Mesenteric fat pad (tissue), 1 donor: ENCODE data around the gene ADNP2. TPM values are rescaled to one million over a fixed set of nuclear protein-coding genes. Genes with fewer than 3 reads are reported as not detected.

Experiments
- DNase-seq: peaks from one replicate; pipeline ENCODE4 v3.0.0-alpha.2; 2020; ENCODE audit warnings: low spot score
- long read RNA-seq: library from polyadenylated mRNA; unstranded; transcript quantifications from one replicate; pipeline ENCODE4 v2.0.0, GENCODE V29; 2020
- total RNA-seq: library from RNA; stranded (reverse); fragmentation: NEBNext Ultra II Directional; extraction: Animal tissue kit (Norgen Biotek cat#: 25700); gene quantifications from one replicate; pipeline ENCODE4 v1.2.1, GENCODE V29; 2021
- donor health status: DM: yes; HTN: yes; CAD: no.

ADNP2 gene, protein sequence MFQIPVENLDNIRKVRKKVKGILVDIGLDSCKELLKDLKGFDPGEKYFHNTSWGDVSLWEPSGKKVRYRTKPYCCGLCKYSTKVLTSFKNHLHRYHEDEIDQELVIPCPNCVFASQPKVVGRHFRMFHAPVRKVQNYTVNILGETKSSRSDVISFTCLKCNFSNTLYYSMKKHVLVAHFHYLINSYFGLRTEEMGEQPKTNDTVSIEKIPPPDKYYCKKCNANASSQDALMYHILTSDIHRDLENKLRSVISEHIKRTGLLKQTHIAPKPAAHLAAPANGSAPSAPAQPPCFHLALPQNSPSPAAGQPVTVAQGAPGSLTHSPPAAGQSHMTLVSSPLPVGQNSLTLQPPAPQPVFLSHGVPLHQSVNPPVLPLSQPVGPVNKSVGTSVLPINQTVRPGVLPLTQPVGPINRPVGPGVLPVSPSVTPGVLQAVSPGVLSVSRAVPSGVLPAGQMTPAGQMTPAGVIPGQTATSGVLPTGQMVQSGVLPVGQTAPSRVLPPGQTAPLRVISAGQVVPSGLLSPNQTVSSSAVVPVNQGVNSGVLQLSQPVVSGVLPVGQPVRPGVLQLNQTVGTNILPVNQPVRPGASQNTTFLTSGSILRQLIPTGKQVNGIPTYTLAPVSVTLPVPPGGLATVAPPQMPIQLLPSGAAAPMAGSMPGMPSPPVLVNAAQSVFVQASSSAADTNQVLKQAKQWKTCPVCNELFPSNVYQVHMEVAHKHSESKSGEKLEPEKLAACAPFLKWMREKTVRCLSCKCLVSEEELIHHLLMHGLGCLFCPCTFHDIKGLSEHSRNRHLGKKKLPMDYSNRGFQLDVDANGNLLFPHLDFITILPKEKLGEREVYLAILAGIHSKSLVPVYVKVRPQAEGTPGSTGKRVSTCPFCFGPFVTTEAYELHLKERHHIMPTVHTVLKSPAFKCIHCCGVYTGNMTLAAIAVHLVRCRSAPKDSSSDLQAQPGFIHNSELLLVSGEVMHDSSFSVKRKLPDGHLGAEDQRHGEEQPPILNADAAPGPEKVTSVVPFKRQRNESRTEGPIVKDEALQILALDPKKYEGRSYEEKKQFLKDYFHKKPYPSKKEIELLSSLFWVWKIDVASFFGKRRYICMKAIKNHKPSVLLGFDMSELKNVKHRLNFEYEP
- total RNA-seq, result 16.0 TPM
- long read RNA-seq, partial matches to known transcripts, result 20 of 21 reads
- long read RNA-seq, other reads (novel, unspliced or antisense), result 1 of 21 reads

DNA sequence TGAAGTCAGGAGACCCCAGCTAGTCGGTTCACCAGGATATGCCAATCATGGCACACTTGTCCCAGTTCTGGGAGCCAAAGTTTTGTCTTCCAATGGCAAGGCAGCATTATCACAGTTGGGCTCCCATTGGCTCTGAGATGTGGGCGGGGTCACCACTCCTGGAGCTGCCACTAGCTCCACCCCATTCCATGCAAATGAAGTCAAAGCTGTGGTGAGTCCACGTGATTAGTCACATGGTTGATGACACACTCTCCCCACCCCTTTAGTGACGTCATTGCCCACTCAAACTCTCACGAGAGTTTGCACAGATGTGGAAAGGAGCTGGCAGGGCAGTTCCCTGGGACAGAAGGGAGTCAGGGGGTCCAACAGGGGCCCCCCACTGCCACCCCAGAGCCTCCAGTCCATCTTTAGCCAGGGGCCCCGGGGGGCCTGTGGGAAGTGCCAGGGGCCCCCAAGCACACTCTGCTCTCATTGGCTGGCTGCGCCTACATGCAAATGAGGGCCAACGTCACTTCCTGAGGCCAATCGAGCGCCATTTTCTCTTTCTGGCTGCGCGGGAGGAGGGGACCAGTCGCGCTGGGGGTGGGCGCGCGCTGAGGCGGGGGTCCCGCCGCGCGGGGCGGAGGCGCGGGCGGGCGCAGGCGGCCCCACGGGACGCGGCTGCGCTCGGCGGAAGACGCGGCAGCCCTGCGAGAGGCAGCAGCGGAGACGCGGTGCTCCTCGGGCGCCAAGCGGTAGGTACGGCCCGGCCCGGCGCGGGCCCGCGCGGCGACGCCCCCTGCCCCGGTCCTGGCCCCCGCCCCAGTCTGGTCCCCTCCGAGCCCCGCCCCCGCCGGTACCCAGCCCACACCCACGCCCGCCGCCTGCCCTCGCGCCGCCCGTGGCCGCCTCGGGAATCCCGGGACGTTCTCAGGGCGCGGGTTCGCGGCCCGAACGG is at the start of gene ADNP2:
TSS of gene ADNP2 (plus strand) at position 524 of the 937 bp plus-strand sequence. CDS start 8,281 bp downstream, outside the sequence.
- peak; percentile 90 for DNase-seq

DNA sequence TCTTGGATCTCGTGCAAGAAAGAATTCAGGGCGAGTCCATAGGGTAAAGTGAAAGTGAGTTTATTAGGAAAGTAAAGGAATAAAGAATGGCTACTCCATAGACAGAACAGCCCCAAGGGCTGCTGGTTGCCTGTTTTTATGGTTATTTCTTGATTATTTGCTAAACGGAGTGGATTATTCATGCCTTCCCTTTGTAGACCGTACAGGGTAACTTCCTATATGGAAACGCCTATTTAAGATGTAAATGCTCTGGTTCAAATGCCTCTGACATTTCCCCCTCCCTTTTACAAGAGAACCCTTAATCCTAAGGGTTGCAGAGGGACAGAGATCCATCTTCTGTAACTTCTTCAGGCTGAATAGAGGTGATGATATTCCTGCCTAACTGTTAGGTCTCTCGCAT is 49.1 kb upstream of the ADNP2 start:
- DNase-seq, result no peak

DNA sequence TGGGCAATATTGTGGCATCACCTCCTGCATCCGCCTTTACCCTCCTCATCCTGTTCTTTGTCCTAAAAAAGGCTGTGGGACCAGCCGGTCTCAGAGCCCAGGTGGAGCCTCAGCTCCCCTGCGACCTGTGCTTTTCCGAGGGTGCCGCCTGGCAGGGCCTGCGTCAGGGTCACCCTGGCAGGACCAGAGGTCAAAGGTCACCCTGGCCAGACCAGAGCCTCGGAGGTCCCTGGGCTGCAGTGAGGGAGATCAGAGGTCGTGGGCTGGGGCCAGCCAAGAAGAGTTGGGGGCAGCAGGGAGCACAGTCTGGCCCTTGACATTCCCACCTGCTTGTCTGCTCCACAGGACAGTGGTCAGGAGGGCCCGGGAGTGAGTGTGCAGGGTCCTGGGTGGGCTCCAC is 43.4 kb upstream of the ADNP2 start:
- no peak for DNase-seq

DNA sequence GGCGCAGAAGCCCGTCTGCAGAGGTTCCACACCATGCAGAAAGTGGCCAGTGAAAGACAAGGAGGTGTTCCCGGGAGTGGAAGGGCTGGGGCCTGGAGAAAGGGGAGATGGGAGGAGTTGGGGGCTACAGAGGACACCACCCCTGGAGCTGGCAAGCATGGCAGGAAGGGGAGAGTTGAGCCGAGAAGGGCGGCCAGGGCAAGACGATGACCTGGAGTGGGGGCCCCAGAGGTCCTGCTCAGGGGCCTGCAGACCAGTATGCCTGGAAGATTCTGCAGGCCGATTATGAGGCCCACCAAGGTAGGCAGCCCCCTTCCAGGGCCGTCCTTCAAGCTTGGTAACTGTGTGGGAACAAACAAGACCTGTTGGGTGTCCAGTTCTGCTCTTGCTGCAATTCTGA is 41.7 kb upstream of the ADNP2 start:
- DNase-seq, result no peak

DNA sequence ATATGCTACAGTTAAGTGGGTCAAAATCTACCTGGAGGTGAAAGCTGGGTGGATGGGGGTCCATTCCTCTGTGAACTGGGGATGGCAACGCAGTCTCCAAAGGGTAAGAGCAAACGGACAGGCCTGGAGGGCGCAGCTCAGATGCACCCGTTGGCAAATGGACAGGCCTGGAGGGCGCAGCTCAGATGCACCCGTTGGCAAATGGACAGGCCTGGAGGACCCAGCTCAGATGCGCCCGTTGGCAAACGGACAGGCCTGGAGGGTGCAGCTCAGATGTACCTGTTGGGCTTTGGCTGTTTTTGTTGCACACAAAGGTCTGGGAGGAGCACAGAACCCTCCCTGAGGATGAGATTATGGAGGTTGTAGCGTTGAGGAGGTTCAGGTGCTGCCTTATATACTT is 41.2 kb upstream of the ADNP2 start:
- no peak for DNase-seq

DNA sequence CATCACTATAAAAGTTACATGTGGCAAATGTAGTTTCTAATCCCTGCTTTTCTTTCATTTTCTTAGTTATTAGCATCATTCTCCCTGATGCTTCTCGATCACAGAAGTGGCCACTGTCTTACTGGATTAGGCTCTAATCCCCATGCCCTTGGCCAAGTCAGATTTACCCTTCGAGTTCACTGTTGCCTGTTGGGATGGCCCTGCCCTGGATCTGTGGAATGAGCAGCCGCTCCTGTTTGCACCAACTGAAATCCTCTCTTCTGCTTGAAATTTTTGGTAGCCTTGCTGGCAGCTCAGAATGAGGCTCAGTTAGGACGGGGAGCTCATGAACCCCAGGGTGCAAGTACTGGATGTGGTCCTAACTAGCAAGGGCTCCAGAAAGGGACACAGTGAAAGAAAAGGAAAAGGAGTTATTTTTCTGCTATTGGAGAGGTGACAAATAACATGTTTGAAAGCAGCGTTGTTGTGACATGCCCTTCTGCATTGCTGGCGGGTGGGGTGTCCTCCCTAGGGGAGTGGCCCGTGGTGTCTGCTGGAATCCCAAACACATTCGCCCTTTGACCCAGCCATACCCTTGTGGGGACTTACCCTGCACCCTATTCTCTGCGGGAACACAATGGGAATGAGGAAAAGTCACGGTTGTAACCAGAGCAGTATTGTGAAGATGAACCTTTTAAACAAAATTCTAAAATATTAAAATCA is 40.3 kb upstream of the ADNP2 start:
- DNase-seq, result no peak

DNA sequence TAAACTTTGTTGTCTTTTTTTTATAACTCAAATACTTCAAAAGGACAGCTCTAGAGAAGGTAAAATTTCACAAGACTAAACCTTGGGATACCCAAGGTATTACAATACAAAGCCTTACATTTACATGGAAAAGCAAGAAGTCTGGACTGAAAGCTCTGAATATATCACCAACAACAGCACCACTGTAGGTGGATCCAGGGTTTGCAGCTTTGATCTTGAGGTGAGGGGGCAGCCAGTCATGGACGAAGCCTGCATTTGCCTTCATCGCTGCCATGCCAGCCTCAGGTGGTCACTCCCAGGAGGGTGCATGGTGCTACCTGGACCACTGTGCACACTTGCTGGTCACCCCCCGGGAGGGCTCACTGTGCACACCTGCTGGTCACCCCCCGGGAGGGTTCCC is 38.2 kb upstream of the ADNP2 start:
- no peak for DNase-seq

DNA sequence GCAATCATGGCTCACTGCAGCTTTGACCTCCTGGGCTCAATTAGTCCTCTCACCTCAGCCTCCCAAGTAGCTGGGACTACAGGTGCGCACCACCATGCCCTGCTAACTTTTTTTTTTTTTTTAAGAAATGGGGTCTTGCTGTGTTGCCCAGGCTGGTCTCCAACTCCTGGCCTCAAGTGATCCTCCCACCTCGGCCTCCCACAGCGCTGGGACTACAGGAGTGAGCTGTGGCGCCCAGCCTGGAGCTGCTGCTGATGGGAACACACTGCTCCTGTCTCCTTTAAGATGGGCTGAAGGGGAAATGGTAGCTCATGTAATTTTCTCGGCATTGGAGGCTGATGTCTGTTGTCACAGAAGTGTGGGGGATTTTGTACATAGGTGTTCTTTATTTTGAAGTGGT is 34.9 kb upstream of the ADNP2 start:
- no peak for DNase-seq

DNA sequence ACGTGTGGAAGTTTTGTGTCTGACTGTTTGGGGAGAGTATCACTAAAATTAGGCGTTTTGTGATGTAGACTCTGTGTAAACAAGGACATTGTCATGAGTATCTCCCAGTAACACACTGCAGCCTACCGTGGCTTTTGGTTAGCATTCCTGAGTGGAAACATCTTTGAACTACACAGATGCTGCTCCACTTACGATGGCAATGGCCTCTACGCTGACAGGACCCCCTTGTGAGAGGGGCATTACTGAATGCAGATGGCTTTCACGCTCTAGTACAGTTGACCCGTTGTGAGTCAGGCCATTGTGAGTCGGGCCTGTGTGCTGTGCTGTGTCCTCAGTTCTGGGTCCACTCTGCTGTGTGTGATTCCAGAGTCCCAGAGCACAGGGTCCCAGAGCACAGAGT is 34.4 kb upstream of the ADNP2 start:
- no peak for DNase-seq

DNA sequence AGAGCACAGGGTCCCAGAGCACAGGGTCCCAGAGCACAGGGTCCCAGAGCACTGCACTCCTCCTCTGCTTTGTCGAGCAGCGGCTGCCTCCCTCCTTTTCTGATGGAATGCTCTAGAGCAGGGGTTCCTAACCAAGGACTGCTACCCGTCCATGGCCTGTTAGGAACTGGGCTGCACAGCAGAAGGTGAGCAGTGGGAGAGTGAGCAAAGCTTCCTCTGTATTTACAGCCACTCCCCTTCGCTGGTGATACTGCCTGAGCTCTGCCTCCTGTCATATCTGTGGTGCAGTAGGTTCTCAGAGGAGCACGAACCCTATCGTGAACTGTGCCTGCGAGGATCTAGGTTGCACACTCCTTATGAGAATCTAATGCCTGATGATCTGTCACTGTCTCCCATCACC is 33.1 kb upstream of the ADNP2 start:
- no peak for DNase-seq

DNA sequence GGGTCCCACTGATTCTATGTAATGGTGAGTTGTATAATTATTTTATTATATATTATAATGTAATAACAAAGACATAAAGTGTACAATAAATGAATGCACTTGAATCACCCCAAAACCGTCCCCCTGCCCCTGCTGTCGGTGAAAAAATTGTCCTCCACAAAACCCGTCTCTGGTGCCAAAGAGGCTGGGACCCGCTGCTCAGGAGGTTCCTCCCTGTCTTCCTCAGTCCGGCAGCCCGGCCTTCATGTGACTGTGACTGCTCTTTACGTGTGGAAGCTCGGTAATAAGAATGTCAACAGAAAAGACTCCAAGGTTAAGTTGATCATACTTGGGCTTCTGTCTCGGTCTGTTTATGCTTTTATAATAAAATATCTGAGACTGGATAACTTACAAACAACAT is 32.7 kb upstream of the ADNP2 start:
- DNase-seq, result no peak

DNA sequence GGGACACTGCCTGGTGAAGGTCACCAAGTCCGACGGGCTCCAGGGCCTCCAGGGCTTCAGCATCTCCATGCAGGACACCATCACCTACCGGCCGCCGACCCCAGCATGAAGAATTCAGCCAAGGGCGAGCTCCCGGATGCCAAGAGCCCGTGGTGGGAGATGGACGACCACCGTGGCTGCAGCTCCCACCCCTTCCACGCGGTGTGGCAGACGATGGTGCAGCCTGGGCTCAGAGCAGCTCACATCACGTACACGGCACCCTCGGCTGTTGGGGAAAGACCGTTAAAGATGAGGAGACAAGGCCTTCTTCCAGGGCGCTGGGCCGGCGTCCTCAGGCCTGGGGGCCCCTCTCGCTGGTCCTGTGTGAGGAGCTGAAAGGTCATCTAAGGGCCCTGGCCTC is 31.2 kb upstream of the ADNP2 start:
- DNase-seq, result no peak

DNA sequence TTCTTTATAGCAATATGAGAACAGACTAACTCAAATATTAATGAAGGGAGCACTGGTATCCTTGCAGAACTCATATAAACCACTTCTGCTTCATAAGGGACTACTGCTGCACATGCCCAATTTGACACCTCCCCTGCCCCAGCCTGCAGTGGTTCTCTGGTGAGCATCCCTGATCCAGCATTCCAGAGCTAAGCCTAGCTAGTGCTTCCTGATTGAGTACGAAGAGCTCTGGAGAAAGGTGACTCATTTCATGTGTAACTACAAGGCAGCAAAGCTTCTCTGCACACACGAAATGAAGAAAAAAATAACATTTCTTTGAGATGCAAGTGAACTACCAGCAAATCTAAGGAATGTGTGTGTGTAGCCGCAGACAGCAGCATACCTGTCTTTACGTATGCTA is 22.8 kb upstream of the ADNP2 start:
- DNase-seq, result no peak

DNA sequence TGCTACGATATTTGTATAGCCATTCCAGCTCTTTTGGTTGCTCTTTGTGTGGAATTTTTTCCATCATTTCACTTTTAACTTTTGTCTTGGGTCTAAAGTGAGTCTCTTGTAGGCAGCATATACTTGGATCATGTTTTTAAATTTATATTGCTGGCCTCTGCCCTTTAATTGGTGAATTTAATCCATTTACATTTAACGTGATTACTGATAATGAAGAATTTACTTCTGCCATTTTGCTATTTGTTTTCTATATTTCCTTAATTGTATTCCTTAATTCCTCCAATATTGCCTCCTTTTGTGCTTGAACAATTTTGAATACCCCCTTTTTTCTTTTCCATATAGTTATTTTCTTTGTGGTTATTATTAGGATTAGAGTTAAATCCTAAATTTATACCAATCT is 21.0 kb upstream of the ADNP2 start:
- no peak for DNase-seq

DNA sequence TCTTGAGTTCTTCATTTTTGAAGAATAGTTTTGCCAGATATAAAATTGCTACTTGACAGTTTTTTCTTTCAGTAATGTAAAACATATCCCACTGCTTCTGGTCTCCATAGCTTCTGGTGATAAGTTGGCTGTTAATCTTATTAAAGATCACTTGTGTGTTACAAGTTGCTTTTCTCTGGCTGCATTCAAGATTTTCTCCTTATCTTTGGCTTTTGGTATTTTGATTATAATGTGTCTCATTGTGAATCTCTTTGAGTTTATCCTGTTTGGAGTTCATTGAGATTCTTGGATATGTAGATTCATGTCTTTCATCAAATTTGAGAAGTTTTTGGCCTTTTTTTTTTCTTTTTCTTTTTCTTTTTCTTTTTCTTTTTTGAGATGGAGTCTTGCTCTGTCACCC is 20.2 kb upstream of the ADNP2 start:
- DNase-seq, result no peak

DNA sequence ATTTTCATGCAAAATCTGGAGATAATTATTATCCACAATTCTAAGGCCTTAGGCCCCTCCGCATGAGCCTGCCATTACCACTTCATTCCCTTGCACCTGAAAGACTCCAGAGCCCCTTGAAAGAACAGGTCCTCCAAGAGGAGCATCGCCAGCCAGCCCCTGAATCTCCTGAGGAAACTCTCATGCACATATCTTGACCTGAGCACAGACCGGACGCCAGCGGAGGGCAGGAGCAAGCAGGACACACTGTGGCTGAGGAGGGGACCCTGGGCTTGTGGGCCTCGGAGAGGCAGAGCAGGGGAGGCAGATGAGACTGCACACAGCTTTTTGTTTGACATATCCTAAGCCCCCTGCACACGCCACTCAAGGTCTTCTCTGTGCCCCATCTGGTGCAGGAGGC is 13.6 kb upstream of the ADNP2 start:
- no peak for DNase-seq

DNA sequence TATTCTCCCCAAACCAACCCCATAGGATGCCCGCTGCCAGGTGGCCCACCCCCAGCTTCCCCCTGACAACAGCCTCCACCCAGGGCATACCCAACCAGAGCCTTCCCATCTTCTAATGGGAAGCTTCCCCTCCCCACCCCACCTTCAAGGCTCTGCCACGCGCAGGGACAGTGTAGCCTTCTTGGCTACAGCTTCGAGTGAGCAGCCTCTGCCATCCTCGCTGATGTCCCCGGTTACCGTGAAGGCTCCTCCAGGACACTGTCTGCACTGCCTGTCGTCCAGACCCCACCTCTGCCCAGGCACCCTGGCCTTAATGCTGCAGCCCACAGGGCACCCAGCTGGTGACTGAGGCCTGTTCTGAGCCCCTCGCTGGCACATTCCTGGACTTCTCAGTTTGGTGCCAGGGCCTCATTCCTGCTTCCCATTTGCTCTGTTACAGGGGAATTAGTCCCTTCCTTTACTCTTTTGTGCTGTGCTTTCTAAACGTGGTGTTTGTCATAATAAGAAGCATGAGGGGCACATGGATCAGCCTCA is 13.0 kb upstream of the ADNP2 start:
- no peak for DNase-seq

DNA sequence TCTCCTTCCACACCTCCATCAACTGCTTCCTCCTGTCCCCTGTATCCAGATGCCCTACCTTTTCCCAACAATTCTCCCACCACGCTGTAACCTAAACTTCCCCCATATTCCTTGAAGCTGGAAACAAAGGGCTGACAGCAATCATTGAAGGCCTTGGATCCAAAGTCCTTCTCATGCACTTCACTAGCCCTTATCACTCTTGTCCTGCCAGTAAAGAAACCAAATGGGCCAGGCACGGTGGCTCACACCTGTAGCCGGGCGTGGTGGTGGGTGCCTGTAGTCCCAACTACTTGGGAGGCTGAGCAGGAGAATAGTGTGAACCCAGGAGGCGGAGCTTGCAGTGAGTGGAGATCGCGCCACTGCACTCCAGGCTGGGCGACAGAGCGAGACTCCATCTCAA is 11.9 kb upstream of the ADNP2 start:
- DNase-seq, result no peak

DNA sequence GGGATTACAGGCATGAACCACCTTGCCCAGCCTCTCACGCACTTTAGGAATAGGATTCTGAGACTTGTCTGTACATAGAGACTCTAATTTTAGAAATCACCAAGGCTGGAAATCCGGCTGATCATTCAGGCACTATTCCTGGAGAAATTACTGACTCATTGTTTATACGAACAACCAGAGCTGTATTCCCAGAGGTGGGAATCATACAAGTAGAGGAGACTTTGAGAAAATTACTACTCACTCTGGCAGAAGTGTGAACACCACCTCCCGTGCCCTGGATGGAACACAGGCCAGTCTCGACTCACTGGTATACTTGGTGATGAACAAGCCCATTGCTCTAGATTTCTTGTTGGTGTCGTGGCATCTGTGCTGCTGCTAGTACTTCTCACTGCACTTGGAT is 5.8 kb upstream of the ADNP2 start:
- no peak for DNase-seq

DNA sequence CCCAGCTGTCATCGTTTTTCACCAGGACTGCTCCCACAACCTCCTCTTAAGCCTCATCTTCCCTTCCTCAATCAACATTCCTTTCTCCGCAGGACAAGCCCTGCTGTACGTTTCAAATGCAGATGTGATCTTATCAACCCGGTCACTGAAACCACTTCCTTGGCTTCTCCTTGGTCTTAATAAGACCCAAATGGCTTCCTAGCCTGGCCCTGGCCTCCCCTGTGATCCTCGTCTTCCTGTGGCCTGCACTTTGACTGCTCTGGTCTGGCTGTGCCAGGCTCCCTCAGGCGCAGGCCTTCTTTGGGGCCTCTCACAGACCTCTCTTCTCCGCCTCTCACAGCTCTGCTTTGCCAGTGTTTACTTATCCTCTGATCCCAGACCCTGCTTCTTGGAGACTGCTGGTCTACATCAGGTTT is 4.7 kb upstream of the ADNP2 start:
- no peak for DNase-seq
